ENCODE measurements around the gene PDK2.

The PDK2 gene

DNA sequence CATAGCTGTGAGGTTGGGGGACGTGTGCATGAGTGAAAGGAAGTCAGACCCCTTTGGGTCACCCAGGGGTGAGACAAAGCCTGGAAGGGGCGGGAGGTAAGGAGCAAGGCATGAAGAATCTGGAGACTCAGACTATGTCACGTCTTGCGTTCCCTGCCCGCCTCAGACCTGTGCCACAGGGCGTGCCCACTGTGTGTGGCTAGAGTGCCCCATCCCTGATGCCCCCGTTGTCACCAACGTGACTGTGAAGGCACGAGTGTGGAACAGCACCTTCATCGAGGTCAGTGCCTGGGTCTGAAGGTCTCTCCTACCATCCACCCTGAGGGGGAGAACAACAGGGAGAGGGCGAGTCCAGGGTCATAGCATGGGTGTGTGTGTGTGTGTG is 15.1 kb upstream of the PDK2 start:
- DNase-seq = no peak

DNA sequence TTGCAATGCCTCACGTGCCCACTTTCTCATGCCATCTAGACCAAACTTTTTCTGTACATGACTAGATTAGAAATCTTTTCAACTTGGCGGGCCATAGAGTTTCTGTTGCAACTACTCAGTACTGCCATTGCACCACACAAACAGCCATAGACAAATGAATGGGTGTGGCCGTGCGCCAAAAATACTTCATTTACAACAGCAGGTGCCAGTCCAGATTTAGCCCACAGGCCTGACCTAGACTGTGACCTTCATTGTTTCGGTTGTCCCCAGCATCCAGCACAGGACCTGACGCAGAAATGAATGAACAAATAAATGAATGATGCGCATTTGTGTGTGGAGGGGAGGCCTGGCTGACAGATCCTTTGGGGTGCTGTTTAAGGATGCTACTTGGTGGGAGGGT is 14.3 kb upstream of the PDK2 start:
- DNase-seq = no peak

DNA sequence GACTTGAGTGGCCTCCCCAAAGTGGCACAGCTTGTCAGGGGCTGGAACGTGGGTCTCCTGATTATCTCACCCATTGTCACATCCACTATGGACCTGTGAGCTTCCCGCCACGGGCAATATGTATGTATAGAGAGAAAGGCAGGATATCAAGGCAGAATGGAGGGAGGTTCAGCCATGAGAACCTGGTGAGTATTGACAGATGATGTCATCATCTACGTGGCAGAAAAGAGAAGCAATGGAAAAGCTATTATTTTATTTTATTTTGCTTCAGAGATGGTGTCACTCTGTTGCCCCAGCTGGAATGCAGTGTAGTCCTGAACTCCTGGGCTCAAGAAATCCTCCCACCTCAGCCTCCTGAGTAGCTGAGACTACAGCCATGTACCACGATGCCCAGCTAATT is 13.4 kb upstream of the PDK2 start:
- DNase-seq = no peak

GRCh38 chr17:50087246-50087911 is 7.8 kb upstream of the PDK2 start:
- DNase-seq = no peak

GRCh38 chr17:50087912-50088405 is 7.2 kb upstream of the PDK2 start:
- no peak for DNase-seq

DNA sequence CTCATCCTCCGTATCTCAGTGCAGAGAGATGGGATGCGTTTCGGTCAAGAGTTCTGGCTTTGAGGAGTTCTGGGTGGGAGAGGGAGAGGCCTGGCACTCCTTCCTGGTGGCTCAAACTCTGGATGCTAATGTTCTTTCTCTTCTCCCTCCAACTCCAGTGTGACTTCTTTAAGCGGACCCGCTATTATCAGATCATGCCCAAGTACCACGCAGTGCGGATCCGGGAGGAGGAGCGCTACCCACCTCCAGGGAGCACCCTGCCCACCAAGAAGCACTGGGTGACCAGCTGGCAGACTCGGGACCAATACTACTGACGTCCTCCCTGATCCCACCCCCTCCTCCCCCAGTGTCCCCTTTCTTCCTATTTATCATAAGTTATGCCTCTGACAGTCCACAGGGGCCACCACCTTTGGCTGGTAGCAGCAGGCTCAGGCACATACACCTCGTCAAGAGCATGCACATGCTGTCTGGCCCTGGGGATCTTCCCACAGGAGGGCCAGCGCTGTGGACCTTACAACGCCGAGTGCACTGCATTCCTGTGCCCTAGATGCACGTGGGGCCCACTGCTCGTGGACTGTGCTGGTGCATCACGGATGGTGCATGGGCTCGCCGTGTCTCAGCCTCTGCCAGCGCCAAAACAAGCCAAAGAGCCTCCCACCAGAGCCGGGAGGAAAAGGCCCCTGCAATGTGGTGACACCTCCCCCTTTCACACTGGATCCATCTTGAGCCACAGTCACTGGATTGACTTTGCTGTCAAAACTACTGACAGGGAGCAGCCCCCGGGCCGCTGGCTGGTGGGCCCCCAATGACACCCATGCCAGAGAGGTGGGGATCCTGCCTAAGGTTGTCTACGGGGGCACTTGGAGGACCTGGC is 6.0 kb upstream of the PDK2 start:
- DNase-seq = no peak

DNA sequence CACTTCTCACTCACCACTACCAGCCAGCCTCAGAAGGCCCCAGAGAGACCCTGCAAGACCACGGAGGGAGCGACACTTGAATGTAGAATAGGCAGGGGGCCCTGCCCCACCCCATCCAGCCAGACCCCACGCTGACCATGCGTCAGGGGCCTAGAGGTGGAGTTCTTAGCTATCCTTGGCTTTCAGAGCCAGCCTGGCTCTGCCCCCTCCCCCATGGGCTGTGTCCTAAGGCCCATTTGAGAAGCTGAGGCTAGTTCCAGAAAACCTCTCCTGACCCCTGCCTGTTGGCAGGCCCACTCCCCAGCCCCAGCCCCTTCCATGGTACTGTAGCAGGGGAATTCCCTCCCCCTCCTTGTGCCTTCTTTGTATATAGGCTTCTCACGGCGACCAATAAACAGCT is 5.1 kb upstream of the PDK2 start:
- DNase-seq = no peak

DNA sequence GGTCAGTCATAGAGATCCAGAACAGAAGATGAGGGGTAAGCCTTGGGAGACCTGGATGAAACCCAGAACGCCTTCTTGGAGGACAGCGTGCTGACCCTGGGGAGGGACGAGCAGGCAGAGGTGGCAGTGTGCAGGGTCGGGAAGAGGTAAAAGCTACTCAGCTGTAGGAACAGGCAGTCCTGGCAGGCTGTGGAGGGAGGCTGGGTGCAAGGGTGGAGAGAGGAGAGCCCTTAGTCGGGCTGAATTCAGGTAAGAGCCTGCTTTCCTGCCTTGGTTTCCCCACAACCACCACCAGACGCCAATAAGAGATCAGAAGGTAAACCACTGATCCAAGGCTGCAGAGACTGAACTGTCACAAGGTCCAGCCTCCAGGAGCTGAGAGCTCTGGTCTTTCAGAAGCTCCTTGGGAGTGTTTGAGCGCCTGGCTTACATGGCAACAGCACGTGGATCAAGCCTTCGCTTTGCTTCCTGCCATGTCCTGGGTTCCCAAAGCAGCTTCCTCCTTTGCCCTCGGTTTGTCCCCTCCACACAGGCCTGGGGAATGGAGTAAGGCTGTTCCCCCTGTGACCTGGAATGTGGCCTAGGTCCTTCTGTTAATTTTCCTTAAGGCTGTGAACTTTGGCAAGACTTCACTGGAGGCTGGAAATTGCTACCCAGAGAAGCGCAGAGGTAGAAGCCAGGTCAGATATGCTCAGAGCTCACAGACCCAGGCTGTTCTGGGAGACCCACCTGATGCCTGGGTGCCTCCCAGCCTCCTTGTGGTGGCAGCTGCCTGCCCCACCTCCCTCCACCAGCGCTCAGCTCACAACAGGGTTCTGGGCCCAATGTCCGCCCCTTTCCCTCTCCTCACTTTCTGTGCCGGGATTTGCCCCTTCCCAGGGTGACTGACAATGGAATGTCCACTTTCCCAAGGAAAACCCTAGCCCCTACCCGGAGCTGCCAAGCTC is 3.9 kb upstream of the PDK2 start:
- no peak for DNase-seq

- no peak for DNase-seq
These were observed 3.2 kb upstream of the PDK2 start for GRCh38 chr17:50091918-50092285.

DNA sequence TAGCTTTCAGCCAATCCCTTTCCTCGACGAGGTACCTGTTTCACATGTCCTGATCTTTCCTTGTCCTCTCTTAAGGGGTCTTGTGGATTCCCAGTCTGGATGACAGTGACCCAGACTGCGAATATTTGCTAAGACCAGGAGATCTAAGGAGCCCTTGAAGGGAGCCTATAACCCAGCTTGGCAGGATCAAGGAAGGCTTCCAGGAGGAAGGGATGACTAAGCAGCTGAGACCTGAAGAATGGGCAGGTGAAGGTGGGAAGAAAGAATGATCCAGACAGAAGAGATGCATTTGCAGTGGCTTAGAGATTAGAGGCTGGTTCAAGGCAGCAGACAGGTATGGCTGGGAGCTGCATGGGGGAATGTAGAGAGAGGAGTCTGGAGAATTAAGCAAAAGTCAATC is 1.9 kb upstream of the PDK2 start:
- no peak for DNase-seq

- DNase-seq = no peak
These were observed 1.3 kb upstream of the PDK2 start for GRCh38 chr17:50093807-50094206.

GRCh38 chr17:50094243-50094752 is 853 bp upstream of the PDK2 start:
- peak; percentile 73 for DNase-seq

DNA sequence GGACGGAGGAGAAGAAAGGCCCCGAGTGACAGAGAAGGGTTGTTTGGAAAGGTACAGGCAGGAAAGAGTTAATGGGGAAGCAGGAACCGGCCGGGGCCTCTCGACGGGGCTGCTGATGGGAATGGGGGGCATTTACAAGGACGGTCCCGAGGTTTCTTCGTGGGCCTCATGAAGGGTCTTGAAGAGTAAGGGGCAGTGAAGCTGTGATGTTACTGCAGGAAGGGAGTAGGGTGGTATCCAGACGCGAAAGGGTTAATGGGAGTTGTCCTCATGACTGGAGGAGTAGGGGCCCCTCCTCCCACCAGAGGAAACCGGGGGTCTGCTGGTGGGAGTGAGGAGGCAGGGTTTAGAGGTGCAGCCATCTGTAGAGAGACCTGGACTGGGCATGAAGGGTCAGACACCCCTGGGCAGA is 481 bp downstream of the PDK2 start:
- no peak for DNase-seq

DNA sequence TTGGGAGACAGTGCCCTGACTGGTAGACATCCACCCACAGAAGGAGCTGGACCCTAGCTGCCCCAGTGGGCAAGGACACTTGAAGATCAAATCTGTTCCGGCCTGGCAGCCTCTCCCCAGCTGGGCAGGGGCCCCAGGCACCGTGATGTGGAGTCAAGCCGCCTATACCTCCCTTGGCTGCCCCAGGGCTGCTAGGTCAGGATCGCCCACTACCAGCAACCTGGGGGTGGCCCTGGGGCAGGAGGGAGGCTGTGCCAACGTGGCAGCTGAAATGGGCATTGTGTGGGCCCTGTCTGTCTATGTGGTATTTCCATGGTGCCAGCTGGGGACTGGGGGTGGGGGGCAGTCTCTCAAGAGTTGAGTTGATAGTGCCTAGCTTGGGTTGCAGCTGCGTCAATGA is 941 bp downstream of the PDK2 start:
- no peak for DNase-seq

DNA sequence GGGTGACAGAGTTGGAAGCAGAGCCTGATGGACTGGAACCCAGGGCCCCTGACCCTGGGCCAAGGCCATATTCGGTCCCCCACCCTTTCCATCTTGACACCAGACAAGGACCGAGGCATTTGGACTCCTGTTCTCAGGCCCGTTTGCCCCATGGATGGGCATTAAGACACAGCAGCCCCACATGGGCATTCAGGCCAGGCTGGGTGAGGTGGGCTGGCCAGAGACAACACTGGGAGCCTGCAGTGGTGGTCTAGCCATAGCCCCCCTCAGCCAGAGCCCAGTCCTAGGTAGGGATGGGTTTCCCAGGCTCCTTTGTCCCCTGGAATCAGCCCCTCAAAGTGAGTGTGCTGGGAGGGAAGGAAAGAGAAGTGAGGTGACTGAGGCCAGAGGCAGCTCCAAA is 1.6 kb downstream of the PDK2 start:
- no peak for DNase-seq

DNA sequence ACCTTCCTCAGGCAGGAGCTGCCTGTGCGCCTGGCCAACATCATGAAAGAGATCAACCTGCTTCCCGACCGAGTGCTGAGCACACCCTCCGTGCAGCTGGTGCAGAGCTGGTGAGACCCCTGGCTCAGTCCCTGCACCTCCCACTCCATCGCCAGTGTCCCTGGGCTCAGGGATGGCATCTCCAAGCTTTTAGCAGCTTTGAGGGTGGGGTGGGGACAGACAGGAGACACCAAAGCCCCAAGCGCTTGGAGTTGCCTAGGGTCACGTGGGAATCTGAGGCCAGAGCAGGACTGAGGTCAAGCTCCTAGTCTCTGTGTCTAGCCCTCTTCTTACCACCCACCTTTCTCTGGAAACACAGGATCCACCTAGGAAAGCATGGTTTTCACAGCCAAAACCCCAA is 2.3 kb downstream of the PDK2 start:
- no peak for DNase-seq

GRCh38 chr17:50097926-50098325 is 2.8 kb downstream of the PDK2 start:
- DNase-seq = no peak

DNA sequence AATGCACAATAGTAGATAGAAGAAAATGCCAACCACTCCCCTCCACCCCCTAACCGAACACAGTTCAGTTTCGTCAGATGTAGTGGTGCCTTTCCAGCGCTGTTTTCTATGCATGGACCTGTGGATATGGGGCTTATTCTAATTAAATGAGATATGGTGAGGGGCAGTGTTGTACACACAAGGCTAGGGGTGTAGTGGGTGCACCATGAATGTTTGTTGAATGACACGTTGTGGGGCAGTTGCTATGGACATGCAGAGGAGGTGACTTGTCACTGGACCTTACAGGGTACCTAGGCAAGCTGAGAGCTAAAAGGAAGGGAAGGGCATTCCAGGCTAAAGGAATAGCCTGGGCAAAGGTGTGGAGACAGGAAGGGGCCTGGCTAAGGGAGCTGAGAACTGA is 3.4 kb downstream of the PDK2 start:
- DNase-seq = no peak

DNA sequence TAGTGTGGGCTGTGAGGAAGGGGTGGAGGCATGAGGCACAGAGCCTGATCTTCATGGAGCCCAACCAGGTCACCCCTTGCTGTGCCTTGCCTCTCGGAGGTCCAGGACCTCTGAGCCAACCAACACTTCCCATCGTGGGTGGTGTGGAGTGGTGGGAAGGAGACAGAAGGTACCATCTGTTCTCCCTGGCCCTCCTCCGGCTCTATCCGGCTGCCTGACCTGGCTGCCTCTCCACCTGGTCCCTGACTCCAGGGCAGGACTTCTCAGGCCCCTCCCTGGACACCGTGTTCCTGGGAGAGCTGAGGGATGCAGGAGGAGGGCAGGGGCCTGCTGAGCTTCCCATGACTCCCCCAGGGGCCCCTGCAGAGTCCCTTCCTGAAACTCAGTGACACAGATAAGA is 3.9 kb downstream of the PDK2 start:
- DNase-seq = no peak

GRCh38 chr17:50100480-50100883 is 5.3 kb downstream of the PDK2 start:
- no peak for DNase-seq

GRCh38 chr17:50100921-50101345 is 5.8 kb downstream of the PDK2 start:
- DNase-seq = no peak

DNA sequence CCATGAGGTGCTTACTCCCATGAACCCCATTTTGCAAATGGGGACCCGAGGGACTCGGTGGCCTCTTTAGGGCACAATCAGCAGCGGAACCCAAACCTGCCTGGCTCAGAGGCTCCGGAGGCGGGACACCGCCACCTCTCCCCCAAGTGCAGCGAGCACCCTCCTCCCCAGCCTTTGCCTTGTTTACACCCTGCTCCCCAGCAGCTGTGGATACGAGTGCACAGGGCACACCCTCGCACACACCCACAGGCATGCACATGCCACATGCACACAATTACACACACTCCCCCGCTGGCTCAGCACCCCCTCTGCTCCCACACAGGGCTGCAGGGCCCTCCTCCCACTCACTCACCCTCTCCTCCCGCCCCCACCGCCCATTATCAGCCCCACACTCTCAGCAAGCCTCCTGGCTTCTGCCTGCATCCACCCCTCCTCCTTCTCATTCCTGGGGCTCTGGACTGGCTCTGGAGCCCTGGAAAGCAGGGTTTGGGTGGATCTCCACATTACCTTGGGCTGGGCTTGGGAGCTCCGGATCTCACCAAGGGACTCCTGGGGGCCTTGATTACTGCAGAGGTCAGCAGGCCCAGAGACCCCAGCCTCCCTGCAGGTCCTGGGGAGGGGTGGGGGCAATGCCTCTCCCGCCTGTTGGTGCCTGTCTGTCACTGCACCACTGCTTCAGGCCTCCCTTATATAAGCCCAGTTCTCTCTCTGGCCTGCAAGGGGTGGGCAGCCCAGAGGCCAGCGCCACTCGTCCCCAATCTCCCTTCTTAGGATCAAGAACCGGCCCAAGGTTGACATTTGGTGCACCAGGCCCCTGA is 6.4 kb downstream of the PDK2 start:
- DNase-seq = no peak
